ENCODE measurements around the gene TRAPPC10.

TRAPPC10 gene

DNA sequence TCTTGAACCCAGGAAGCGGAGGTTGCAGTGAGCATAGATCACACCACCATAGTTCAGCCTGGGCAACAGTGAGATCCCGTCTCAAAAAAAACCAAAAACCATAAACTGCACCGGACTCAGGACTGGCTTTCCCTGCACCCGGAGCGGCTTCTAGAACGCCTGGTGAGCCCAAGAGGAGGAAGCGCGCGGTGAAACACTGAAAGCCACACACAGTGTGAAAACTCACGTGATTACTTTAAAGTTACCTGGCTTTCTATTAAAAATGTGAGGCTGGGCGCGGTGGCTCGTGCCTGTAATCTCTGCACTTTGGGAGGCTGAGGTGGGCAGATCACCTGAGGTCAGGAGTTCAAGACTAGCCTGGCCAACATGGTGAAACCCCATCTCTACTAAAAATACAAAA, 7.0 kb upstream of the TRAPPC10 start:
- no peak for DNase-seq (ENCODE audit: low read depth)

DNA sequence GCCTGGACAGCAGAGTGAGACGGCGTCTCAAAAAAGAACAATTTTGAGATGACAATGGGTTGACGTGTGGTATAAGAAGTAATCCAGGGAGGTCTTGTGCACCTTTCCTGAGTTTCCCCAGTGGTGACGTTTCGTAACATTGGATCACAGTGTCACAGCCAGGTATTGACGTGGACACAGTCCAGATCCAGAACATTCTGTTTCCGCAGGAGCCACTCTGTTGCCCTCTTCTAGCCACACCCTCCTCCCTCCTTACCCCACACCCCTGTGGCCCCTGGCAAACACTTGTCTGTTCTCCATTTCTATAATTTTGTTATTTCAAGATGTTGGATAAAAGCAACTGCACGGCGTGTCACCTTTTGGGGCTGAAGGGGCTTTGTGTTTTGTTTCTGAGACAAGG, 6.5 kb upstream of the TRAPPC10 start:
- DNase-seq (ENCODE audit: low read depth), result no peak

DNA sequence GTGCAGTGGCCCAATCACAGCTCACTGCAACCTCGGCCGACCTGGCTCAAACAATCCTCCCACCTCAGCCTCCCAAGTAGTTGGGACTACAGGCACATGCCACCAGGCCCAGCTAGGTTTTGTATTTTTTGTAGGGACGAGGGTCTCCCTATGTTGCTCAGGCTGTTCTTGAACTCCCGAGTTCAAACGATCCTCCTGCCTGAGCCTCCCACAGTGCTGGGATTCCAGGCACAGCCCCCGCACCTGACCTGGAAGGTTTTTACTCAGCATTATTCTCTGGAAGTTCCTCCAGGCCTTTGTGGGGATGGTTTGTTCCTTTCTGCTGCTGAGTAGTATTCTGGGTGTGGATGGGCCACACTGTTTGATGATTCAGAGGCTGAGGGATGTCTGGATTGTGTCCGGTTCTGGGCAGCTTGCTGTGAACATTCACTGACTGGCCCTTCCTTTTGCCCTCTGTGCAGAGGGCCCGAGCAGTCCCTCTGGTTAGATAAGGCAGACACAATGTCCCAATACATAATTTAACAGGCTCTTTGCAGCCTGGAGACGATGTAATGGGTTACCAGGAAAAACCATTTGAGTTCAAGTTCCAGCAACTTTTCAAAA, 6.0 kb upstream of the TRAPPC10 start:
- DNase-seq (ENCODE audit: low read depth), result no peak

DNA sequence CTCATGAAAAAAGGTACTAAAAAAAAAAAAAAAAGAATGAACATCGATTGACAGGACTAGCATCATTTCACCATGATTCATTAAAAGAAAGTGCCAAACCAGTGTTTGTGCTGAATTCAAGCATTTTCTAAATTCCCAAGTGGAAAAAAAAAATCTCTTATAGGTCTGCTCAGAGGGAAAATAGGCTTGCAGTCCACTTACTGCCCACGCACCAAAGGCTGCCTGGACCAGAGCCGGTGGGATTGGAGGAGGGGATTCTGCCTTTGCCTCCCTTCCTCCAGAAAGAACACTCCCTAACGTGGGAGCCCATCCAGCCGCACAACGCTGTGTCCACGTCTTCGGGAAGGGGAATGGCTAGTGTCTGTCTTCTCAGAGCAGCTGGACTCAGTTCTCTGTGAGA, 5.5 kb upstream of the TRAPPC10 start:
- DNase-seq (ENCODE audit: low read depth), result no peak

DNA sequence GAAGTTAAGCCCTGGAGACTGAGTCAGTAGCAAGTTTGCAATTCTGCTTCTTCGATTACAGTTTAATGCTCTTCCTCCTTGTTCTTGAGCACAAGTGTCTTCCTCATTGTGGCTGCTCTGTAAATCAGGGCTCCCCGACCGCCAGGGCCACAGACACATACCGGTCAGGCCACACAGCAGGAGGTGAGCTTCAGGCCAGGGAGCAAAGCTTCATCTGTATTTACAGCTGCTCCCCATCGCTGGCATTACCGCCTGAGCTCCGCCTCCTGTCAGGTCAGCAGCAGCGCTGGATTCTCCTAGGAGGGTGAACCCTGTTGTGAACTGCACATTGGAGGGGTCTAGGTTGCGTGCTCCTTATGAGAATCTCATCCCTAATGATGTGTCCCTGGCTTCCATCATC, 1.7 kb upstream of the TRAPPC10 start:
- no peak for DNase-seq (ENCODE audit: low read depth)

DNA sequence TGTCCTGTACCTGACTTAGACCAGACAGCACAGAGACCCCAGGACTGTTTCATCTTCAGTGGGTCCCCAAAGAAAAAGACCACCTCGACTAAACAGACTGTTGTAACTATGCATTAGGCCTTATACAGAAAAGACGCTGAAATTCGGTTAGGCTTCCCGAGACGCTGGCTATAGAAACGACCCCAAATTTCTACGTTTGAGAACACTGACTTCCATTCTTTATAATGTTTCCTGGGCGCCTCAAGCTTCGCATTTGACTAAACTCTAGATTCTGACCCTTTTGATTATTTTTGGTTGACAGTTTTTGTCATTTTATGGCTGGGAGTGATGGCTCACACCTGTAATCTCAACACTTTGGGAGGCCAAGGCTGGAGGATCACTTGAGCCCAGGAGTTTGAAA, 986 bp upstream of the TRAPPC10 start:
- DNase-seq (ENCODE audit: low read depth), result no peak

DNA sequence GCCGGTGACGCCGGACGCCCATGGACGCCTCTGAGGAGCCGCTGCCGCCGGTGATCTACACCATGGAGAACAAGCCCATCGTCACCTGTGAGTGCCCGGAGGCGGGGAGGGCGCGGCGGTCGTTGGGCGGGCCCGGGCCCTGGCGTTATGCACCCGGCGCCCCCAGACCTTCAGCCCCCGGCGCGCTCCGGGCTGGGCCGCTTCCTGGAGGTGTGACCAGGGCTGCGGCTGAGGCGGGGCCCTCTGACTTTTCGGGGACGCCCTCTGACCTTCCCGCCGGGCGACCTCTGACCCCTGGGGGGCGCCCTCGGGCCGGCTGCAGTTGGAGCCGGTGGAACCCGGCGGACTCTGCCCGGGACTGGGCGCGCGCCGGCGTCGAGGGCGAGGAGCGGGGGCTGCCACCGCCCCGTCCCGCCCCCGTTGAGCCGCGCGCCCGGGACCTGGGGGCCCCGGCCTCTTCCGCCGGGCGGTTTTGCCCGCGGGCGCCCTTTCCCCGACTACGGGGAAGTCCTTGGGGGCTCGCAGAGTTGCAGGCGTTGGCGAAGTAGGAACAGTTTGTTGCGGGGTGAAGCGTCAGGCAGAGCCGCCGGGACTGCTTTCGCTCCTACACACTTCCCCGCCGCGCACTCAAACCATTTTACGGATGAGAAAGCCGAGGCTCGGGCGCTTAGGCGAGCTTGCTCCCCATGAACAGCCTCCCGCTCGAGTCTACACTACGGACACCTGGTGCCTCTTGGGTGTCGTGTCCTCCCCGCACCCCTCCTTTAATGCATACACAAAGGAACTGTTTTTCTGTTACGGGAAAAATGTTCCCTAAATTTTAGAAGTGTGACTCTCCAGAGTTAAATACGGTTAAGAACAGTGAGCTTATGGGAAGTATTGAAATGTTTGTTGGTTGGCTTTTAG, 618 bp downstream of the TRAPPC10 start:
- peak; percentile 65 for DNase-seq (ENCODE audit: low read depth)

DNA sequence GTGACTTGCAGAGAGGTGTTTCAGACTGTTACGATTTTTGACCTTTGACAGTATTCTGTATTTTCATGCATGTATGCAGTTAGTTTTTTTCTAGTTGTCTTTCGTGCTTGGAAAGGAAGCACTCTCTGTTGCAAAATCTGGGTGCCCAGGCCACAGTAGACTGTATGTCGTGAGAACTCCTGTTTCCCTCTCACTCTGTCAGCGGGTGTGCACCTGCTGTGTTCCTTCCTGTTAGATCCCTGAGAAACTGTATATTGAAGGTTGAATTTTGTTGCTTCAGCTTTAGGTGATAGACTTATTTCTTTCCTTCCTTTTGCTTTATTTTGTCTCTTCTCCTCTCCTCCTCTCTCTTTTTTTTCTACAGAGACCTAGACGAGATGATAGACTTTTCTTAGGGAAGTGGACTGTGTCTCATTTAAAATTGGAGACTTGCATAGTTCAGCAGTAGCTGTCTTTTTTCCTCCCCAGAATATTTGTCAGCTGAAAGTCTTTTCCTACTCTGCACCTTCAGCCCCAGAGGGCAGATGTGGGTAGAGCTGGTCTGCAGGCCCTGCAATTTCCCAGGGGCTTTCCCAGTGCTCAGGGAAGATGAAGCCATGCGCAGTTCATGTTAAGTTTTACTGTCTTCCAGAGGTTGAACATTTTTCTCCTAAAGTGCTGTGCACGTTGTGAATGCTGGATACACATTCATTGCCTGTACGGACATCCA, 1.4 kb downstream of the TRAPPC10 start:
- no peak for DNase-seq (ENCODE audit: low read depth)

DNA sequence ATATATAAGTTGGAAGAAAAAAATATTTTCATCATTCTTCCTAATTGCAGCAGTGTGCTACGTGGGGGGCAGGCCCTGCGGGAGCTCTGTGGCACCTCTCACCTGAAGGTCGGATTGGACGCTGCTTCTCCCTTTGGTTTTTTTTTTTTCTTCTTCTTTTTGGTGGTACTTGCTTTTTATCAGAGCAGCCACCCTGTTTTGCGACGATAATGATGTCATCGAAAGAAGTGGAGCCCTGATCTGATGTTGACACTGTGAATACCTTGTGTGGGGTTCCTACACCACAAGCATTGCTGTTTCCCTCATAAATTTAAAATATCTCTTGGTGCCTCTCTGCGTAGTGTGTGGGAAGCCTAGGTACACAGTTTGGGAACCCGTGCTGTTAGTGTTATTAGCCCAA, 5.5 kb downstream of the TRAPPC10 start:
- no peak for DNase-seq (ENCODE audit: low read depth)

DNA sequence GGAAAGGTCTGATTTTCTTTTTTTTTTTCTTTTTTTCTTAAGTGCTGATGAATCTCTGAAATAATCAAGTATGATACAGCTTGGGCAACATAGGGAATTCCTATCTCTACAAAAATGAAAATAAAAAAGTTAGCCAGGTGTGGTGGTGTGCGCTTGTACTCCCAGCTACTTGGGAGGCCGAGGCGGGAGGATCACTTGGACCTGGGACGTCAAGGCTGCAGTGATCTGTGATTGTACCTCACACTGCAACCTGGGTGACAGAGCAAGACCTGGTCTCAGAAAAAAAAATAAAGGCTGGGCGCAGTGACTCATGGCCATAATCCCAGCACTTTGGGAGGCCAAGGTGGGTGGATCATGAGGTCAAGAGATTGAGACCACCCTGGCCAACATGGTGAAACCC, 6.0 kb downstream of the TRAPPC10 start:
- no peak for DNase-seq (ENCODE audit: low read depth)

DNA sequence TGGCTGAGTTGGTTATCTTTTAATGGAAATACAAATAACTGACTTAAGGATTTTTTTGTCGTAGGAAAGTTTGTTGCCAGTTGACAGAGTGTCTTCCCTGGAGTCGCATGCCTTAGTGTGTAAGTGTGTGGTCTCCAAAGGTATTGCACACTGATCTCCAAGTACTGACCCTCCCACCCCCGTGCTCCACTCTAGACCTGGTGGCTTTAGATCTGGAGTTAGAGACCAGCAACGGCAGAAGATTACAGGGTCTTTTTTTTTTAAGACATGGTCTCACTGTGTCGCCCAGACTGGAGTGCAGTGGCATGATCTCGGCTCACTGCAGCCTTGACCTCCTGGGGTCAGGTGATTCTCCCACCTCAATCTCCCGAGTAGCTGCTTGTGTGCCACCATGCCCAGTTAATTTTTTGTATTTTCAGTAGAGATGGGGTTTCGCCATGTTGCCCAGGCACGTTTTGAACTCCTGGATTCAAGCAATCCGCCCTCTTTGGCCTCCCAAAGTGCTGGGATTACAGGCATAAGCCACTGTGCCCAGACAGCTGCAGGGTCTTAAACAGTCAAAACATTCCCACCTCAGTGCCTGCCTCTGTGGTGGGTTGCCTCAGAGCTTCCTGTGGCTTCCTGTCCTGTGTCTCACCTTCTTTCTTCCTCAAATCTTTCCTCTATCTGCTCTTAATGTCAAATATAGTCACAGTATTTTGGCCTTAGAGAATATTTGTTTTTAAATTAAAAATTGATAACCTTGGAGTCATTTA, 6.9 kb downstream of the TRAPPC10 start:
- no peak for DNase-seq (ENCODE audit: low read depth)

DNA sequence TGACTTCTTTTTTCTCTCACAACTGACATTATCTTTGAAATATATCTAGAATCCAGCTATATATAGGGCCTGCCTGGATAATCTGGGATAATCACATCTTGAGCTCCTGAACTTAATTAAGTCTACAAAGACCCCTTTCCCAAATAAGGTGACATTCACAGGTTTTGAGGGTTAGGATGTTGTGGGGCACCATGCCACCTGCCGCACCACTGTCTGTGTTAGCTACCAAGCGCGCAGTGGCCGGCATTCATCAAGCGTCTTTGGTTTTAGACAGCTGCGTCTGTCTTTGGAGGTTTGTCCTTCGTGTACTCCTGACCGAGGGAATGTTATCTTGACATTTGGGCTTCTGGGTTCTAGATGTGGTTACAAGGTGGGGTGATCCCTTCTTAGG, 7.5 kb downstream of the TRAPPC10 start:
- no peak for DNase-seq (ENCODE audit: low read depth)

DNA sequence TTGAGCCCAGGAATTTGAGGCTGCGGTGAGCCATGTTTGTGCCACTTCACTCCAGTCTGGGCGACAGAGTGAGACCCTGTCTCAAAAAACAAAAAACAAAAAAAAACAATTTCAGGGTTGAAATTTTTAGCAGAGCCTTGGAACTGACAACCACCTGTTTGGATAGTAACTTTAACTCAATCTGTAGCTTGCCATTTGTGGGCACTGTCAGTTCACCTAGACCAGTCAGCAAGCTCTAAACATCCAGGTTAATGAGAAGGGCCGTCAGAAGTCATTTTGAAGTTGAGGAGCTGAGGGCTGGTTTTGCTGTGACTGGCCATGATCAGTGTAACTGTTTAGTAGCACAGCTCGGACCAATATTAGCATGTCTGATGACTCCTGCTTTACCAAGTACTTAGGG, 8.4 kb downstream of the TRAPPC10 start:
- DNase-seq (ENCODE audit: low read depth), result no peak

DNA sequence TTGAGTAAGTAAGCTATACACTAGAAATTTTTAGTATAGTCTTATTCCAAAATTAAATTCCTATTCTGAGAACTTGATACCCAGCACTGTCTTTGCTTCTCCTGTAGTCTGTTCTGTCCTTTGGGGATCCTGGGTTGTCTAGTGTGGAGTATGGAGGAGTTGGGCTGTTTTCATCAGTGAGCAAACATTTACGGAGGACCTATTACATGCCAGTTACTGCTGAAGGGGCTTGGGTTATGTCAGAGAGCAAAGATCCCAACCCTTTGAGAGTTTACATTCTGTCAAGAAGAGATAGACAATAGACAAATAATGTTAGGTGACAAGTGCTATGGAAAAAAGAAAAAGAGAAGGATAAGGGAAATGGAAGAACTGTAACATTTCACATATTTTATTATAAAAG, 9.0 kb downstream of the TRAPPC10 start:
- no peak for DNase-seq (ENCODE audit: low read depth)

DNA sequence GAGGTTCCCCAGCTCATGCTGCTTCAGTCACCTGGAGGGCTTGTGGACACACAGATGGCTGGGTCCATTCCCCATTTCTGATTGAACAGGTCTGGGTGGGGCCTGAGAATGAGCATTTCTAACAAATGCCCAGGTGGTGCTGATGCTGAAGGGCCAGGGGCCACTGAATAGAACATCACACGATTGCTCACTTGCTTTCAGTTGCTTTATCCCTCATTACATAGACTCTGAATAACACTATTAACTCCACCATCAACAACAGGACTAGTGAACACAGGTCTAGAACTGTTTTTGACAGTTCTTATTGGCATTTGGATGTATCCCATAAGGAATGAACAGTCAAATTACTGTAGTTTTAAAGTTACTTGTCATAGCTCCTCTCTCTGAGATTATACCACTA, 12.1 kb downstream of the TRAPPC10 start:
- DNase-seq (ENCODE audit: low read depth), result no peak

DNA sequence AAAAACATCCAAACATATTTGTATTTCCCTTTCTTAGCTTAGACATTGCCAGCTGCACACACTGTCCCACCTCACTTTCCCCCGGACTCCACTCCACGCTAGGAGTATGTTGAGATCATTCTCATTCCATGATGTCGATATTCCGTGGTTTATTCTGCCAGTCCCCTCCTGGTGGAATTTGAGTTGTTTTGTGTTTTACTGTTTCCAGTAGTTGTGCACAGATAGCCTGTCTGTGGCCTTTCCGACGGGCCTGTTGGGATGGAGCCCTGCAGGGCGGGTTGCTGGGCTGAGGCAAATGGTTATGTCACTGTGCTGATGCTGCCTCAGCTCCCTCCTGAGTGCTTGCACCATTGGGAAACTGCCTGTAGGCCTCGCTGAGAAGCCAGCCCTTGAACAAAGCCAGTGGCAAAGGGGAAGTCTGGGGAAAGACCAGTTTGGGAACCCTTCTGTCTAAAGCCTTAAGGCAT, 12.8 kb downstream of the TRAPPC10 start:
- DNase-seq (ENCODE audit: low read depth), result no peak

DNA sequence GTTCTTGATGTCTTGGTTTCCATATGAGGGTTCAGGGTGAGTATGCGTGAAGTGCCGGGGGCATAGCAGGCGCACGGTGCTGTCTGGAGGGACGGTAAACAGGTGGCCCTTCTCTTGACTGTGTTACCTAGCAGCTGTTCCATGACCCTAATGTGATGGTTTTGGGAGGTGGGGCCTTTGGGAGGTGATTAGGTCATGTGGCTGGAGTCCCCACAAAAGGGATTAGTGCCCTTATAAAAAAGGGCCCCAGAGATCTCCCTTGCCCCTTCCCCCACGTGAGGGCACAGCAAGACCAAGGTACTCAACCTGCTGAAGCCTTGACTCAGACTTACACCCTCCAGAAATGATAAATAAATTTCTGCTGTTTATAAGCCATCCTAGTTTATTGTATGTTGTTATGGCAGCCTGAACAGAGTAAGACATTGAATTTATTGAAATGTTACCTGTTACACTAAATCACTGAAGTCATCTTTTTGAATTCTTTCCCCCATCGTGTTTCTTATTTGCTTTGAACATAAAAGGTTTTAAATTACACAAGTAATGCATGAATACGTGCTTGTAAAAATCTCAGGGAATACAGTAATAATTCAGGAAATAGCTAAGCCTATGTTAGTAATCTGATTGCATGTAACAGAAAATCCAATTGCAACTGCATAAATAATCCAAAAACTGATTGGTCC, 15.6 kb downstream of the TRAPPC10 start:
- DNase-seq (ENCODE audit: low read depth), result no peak

DNA sequence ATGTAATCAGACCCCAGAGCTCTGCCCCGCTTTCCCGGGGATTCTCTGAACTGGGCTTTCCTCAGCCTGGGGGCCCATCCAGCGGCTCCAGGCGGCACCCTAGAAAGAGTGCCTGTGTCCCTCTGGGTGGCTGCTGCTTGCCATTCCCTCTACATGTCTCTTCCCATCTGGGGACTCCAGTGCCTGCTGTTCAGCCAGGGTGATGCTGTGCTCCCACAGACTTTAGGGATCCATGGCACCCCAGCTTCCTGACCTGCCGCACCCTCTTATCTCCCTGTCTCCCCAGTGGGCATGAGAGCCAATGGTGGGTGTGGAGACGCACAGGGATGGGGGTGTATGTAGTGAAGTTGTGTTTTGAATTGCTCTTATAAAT, 16.2 kb downstream of the TRAPPC10 start:
- no peak for DNase-seq (ENCODE audit: low read depth)

DNA sequence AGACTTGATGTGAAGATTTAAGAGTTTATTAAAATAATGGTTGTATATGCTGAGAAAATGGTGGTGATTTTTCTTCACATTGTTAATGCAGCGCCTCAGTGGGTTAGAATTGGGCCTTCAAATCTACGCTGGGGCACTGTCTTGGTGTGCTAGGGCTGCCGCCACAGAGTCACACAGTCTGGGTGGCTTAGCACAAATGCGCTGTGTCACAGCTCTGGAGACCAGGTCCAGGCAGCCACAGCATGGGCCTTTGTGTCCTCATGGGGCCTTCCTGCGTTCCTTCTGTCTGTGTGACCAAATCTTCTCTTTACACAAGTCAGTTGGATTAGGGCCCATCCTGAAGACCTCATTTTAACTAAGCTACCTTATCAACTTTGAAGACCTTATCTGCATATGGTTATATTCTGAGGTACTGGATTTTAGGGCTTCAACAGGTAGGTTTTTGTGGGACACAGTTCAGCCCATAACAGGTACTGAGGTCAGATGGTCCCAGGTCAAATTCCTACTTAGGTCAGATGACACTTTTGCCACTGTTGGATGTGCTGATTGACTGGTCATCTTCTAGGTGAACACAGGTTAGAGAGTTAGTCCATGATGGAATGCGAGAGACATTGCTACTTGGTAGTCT, 17.5 kb downstream of the TRAPPC10 start:
- DNase-seq (ENCODE audit: low read depth), result no peak

DNA sequence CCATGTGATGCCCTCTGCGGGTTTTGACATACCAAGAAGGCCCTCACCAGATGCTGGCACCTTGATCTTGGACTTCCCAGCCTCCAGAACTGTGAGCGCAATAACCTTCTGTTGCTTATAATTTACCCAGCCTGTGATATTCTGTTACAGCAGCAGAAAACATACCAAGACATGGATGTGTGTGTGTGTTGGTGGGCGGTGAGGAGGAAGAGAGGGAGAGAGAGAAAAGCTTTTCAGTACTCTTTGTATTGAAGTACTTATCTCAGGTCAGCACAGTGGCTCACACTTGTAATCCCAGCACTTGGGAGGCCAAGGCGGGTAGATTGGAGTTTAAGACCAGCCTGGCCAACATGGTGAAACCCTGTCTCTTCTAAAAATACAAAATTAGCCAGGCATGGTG, 23.1 kb downstream of the TRAPPC10 start:
- no peak for DNase-seq (ENCODE audit: low read depth)

DNA sequence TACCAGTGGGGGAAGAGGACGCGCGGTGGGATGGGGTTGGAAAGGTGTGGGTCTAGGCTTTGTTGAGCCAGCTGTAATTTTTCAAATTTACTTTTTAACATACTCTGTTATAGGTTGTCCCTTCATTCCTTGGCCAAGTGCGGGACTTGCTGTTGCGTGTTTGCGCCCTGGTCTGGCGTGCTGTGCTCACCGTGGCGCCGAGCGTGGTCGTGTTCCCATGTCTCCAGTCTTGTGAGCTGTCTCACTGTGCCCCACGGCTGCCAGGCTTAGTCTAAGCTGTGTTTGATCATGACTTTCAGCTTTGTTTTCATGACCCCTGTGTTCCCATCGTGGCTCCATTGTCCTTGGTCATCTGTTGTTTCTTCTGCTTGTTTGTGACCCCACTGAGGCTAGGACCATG, 26.0 kb downstream of the TRAPPC10 start:
- DNase-seq (ENCODE audit: low read depth), result no peak
